ENCODE results near the gene HAUS1.

The HAUS1 gene

DNA sequence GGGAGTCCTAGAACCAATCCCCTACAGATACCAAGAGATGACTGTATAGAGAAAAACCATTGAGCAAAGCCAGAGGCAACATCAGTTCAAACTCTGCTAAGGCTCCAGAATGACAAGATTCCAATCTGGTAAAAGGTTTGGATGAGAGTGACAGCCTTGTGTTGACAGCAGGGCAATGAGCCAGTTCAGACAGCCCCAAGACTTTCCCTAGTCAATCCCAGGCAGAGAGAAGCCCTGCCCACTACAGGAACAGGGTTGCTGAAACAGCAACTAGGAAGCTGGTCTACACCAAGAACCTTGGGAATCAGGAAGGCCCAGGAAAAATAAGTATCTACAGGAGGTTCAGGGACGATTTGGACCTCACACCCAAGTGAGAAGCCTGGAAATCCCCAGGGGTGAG is 35.4 kb upstream of the HAUS1 start:
- H2BK5ac ChIP-seq (ENCODE audit: low read depth, low read length, poor library complexity) = peak overlapping the region; percentile 85
- WGBS (ENCODE audit: extremely low coverage, insufficient coverage, insufficient read length) = no CpG with 5 or more reads among the region's 1 CpG
- H3K9me3 ChIP-seq (ENCODE audit: insufficient read depth, low read depth, low read length) = peaks cover 1% of the 10 kb centered on the region
- peak; percentile 1 to 47 for DNase-seq
- H3K27me3 ChIP-seq (ENCODE audit: insufficient read depth, low read length) = no peaks in the 10 kb centered on the region
- H3K4me1 ChIP-seq (ENCODE audit: control insufficient read depth in 1 of 2, insufficient read depth in 2 of 2, low read length in 2 of 2) = peaks cover 18 to 19% of the 10 kb centered on the region in 2 experiments
- H3K4me2 ChIP-seq (ENCODE audit: low read length) = no peak overlapping the region
- H3K4me3 ChIP-seq (ENCODE audit: low read depth, low read length) = no peak overlapping the region
- H4K91ac ChIP-seq (ENCODE audit: low read depth, low read length) = peak overlapping the region; percentile 64
- peak overlapping the region; percentile 82 for H4K8ac ChIP-seq (ENCODE audit: low read depth, low read length)
- no peak overlapping the region for H2AK5ac ChIP-seq (ENCODE audit: low read length)
- peak overlapping the region; percentile 73 for H3K4ac ChIP-seq (ENCODE audit: low read depth, low read length)
- peak overlapping the region; percentile 89 for H3K18ac ChIP-seq (ENCODE audit: low read length)
- H3K79me2 ChIP-seq (ENCODE audit: control insufficient read depth, insufficient read depth, low read length, poor library complexity) = peaks cover 16% of the 10 kb centered on the region
- peaks cover 3 to 4% of the 10 kb centered on the region in 2 experiments for H3K36me3 ChIP-seq (ENCODE audit: control insufficient read depth in 1 of 2, insufficient read depth in 2 of 2, low read length in 2 of 2)
- H2BK120ac ChIP-seq (ENCODE audit: insufficient read depth, low read length, poor library complexity) = peak overlapping the region; percentile 54
- peak overlapping the region; percentile 83 for H3K27ac ChIP-seq (ENCODE audit: low read depth, low read length)
- H2AFZ ChIP-seq (ENCODE audit: insufficient read depth, low read length, poor library complexity) = no peak overlapping the region
- H2BK12ac ChIP-seq (ENCODE audit: low read length) = peak overlapping the region; percentile 82
- H3K23ac ChIP-seq (ENCODE audit: low read length) = no peak overlapping the region
- H4K12ac ChIP-seq (ENCODE audit: low read depth, low read length) = no peak overlapping the region
- peaks cover 29% of the 10 kb centered on the region for H3K79me1 ChIP-seq (ENCODE audit: low read length)
- H3K14ac ChIP-seq (ENCODE audit: low read length) = peak overlapping the region; percentile 66
- H3K9ac ChIP-seq (ENCODE audit: low read length) = no peak overlapping the region

DNA sequence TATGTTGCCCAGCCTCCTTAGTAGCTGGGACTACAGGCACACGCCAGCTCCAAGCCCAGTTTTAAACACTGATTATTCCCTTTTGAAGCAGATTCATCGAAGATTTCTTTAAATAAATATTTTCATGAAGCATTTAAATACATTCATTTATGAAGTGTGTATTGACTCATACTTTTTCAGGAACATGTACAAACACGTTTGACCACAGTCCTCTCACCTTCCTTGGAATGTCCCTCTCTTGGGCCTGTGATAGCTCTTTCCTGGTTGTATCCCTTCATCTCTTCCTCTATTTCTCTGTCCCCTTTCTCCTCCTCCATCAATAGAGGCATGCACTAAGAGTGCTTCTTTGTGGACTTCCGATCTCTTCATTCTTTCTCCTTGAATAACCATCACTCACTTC is 34.7 kb upstream of the HAUS1 start:
- WGBS (ENCODE audit: extremely low coverage, insufficient coverage, insufficient read length) = no CpG with 5 or more reads among the region's 4 CpGs
- H3K4me1 ChIP-seq (ENCODE audit: control insufficient read depth in 1 of 2, insufficient read depth in 2 of 2, low read length in 2 of 2) = peaks cover 16 to 17% of the 10 kb centered on the region in 2 experiments
- H3K9me3 ChIP-seq (ENCODE audit: insufficient read depth, low read depth, low read length) = peaks cover 1% of the 10 kb centered on the region
- H3K4me2 ChIP-seq (ENCODE audit: low read length) = peak overlapping the region; percentile 16
- no peak overlapping the region for H2BK5ac ChIP-seq (ENCODE audit: low read depth, low read length, poor library complexity)
- no peak overlapping the region for H2BK12ac ChIP-seq (ENCODE audit: low read length)
- peaks cover 3 to 4% of the 10 kb centered on the region in 2 experiments for H3K36me3 ChIP-seq (ENCODE audit: control insufficient read depth in 1 of 2, insufficient read depth in 2 of 2, low read length in 2 of 2)
- no peak overlapping the region for H4K12ac ChIP-seq (ENCODE audit: low read depth, low read length)
- no peak overlapping the region for H3K4ac ChIP-seq (ENCODE audit: low read depth, low read length)
- peak overlapping the region; percentile 83 for H3K27ac ChIP-seq (ENCODE audit: low read depth, low read length)
- H4K91ac ChIP-seq (ENCODE audit: low read depth, low read length) = no peak overlapping the region
- H3K79me2 ChIP-seq (ENCODE audit: control insufficient read depth, insufficient read depth, low read length, poor library complexity) = peaks cover 16% of the 10 kb centered on the region
- H2AFZ ChIP-seq (ENCODE audit: insufficient read depth, low read length, poor library complexity) = no peak overlapping the region
- no peak overlapping the region for H4K8ac ChIP-seq (ENCODE audit: low read depth, low read length)
- DNase-seq = peak; percentile 36 to 70
- H2BK120ac ChIP-seq (ENCODE audit: insufficient read depth, low read length, poor library complexity) = peak overlapping the region; percentile 64
- H3K4me3 ChIP-seq (ENCODE audit: low read depth, low read length) = no peak overlapping the region
- H3K18ac ChIP-seq (ENCODE audit: low read length) = no peak overlapping the region
- H3K23ac ChIP-seq (ENCODE audit: low read length) = no peak overlapping the region
- no peak overlapping the region for H3K9ac ChIP-seq (ENCODE audit: low read length)
- no peak overlapping the region for H3K14ac ChIP-seq (ENCODE audit: low read length)
- H2AK5ac ChIP-seq (ENCODE audit: low read length) = no peak overlapping the region
- peaks cover 27% of the 10 kb centered on the region for H3K79me1 ChIP-seq (ENCODE audit: low read length)
- H3K27me3 ChIP-seq (ENCODE audit: insufficient read depth, low read length) = no peaks in the 10 kb centered on the region

DNA sequence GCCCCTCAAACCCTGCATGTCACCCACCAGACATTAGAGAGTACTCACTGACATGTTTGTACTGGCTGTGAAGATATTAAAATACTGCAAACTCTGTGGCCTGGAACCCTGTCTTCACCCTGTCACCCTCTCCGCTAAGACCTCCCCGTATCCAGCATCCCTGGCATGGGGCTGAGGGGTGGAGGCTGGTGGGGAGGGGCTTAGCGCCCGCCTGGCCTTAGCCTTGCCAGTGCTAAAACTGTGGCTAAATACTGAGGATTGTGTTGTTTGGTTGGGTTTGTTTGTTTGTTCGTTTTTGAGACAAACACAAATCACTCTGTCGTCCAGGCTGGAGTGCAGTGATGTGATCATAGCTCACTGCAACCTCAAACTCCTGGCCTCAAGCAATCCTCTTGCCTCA is 34.0 kb upstream of the HAUS1 start:
- H4K8ac ChIP-seq (ENCODE audit: low read depth, low read length) = peak overlapping the region; percentile 63
- H2AFZ ChIP-seq (ENCODE audit: insufficient read depth, low read length, poor library complexity) = no peak overlapping the region
- H3K27me3 ChIP-seq (ENCODE audit: insufficient read depth, low read length) = no peaks in the 10 kb centered on the region
- peak overlapping the region; percentile 66 for H3K14ac ChIP-seq (ENCODE audit: low read length)
- peaks cover 16 to 17% of the 10 kb centered on the region in 2 experiments for H3K4me1 ChIP-seq (ENCODE audit: control insufficient read depth in 1 of 2, insufficient read depth in 2 of 2, low read length in 2 of 2)
- peaks cover 3 to 4% of the 10 kb centered on the region in 2 experiments for H3K36me3 ChIP-seq (ENCODE audit: control insufficient read depth in 1 of 2, insufficient read depth in 2 of 2, low read length in 2 of 2)
- no peak overlapping the region for H3K18ac ChIP-seq (ENCODE audit: low read length)
- H3K4me3 ChIP-seq (ENCODE audit: low read depth, low read length) = no peak overlapping the region
- H2AK5ac ChIP-seq (ENCODE audit: low read length) = peak overlapping the region; percentile 37
- no peak overlapping the region for H4K91ac ChIP-seq (ENCODE audit: low read depth, low read length)
- H3K9ac ChIP-seq (ENCODE audit: low read length) = no peak overlapping the region
- no CpG with 5 or more reads among the region's 6 CpGs for WGBS (ENCODE audit: extremely low coverage, insufficient coverage, insufficient read length)
- peak overlapping the region; percentile 77 for H3K4ac ChIP-seq (ENCODE audit: low read depth, low read length)
- no peak overlapping the region for H2BK120ac ChIP-seq (ENCODE audit: insufficient read depth, low read length, poor library complexity)
- peaks cover 1% of the 10 kb centered on the region for H3K9me3 ChIP-seq (ENCODE audit: insufficient read depth, low read depth, low read length)
- peaks cover 16% of the 10 kb centered on the region for H3K79me2 ChIP-seq (ENCODE audit: control insufficient read depth, insufficient read depth, low read length, poor library complexity)
- H3K79me1 ChIP-seq (ENCODE audit: low read length) = peaks cover 27% of the 10 kb centered on the region
- no peak overlapping the region for H4K12ac ChIP-seq (ENCODE audit: low read depth, low read length)
- H3K4me2 ChIP-seq (ENCODE audit: low read length) = peak overlapping the region; percentile 79
- H3K23ac ChIP-seq (ENCODE audit: low read length) = no peak overlapping the region
- H2BK5ac ChIP-seq (ENCODE audit: low read depth, low read length, poor library complexity) = peak overlapping the region; percentile 37
- peak overlapping the region; percentile 83 for H3K27ac ChIP-seq (ENCODE audit: low read depth, low read length)
- DNase-seq = peak in 1 of 2 donors; percentile 40
- H2BK12ac ChIP-seq (ENCODE audit: low read length) = peak overlapping the region; percentile 10

DNA sequence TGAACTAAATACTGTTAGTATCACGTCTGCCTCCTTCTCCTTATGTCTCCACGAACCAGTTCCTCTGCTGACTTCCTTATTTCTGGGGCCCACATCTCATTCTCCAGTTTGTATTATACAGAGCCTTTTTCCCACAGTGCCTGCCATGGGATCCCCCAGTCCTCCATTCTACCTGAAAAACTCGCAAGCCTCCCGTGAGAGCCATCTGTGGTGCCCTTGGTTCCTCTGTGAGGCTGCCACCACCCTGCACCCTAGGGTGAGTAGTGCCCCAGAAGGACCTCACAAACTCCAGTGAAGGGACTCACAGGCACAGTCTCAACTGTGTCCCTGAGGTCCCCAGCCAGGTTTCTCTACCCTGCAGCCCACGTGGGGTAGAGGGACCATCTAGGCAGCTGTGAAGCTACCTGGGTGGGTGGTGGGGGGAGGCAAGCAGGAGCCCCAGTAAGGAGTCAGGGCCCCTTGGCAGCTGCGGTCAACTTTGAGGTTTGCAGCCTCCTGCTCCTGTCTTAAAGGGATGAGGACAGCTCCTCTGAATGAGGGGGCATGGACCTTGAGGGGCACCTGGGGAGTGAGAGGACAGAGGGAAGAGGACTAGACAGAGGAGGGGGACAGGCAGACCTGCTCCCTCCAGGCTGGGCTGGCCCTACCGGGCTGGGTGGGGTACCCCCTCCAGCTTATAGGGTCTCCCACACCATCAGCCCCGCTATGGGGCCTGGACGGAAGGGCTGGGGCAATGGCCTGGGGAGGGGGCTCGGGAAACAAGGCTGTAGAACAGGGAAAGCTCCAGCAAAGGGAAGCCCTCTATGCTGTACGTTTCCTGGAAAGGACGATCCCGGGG is 33.2 kb upstream of the HAUS1 start:
- Histone ChIP-seq H3K4me2 (ENCODE audit: low read length) (peak overlapping the region; percentile 79), H2AK5ac (ENCODE audit: low read length) (peak overlapping the region; percentile 43), H3K79me1 (ENCODE audit: low read length) (peaks cover 27% of the 10 kb centered on the region), H2BK5ac (ENCODE audit: low read depth, low read length, poor library complexity) (peak overlapping the region; percentile 73), H3K27me3 (ENCODE audit: insufficient read depth, low read length) (no peaks in the 10 kb centered on the region), H4K12ac (ENCODE audit: low read depth, low read length) (no peak overlapping the region), H3K36me3 (ENCODE audit: control insufficient read depth in 1 of 2, insufficient read depth in 2 of 2, low read length in 2 of 2) (peaks cover 3 to 4% of the 10 kb centered on the region in 2 experiments), H3K4me3 (ENCODE audit: low read depth, low read length) (peak overlapping the region; percentile 89), H3K23ac (ENCODE audit: low read length) (no peak overlapping the region), H3K9me3 (ENCODE audit: insufficient read depth, low read depth, low read length) (peaks cover 1% of the 10 kb centered on the region), H3K9ac (ENCODE audit: low read length) (peak overlapping the region; percentile 83), H3K4me1 (ENCODE audit: control insufficient read depth in 1 of 2, insufficient read depth in 2 of 2, low read length in 2 of 2) (peaks cover 16 to 17% of the 10 kb centered on the region in 2 experiments), H3K27ac (ENCODE audit: low read depth, low read length) (no peak overlapping the region), H4K91ac (ENCODE audit: low read depth, low read length) (peak overlapping the region; percentile 76), H3K4ac (ENCODE audit: low read depth, low read length) (peak overlapping the region; percentile 85), H3K14ac (ENCODE audit: low read length) (peak overlapping the region; percentile 44), H3K79me2 (ENCODE audit: control insufficient read depth, insufficient read depth, low read length, poor library complexity) (peaks cover 16% of the 10 kb centered on the region), H2BK12ac (ENCODE audit: low read length) (peak overlapping the region; percentile 21), H4K8ac (ENCODE audit: low read depth, low read length) (peak overlapping the region; percentile 68), H3K18ac (ENCODE audit: low read length) (peak overlapping the region; percentile 88), H2BK120ac (ENCODE audit: insufficient read depth, low read length, poor library complexity) (peak overlapping the region; percentile 74), H2AFZ (ENCODE audit: insufficient read depth, low read length, poor library complexity) (peak overlapping the region; percentile 62)
- no CpG with 5 or more reads among the region's 13 CpGs for WGBS (ENCODE audit: extremely low coverage, insufficient coverage, insufficient read length)
- peak in 1 of 2 donors; percentile 6 for DNase-seq
